ENCODE data around the gene IL31RA.

DNA sequence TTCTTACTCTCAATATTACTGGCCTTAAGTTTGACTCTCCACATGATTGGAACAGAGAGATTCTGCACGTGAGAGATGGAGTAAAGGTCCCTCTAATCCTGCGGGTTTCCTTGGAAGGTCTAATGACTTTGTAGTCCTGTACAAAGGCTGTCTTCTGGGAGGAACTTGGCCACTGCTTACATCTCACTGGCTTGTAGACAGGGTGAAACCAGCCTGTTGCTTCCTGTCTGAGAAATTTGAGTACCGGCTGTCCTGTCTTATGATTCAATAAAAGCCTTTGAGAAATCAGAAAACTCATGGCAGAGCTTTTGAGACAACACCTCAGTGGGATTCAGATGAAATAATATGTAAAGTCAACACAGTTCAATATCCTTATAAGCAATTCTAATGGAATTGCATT lies 43.0 kb downstream of the IL31RA start:
- TF ChIP-seq POLR2A (IDR thresholded peaks at IDR 0.05; ENCODE audit: low read depth, low read length) (no peak), TAF1 (IDR thresholded peaks at IDR 0.05; ENCODE audit: borderline replicate concordance, low read depth, low read length) (no peak)
